Right forelimb (tissue), 1 donor: ENCODE measurements around the gene MTERF1.
"Not testable (repeated sequence)": the region's sequence is repeated elsewhere in the genome, so short reads cannot be mapped to it uniquely, and the experiment has no call there.

Source experiments
- DNase-seq: peaks from one replicate; pipeline ENCODE4 v3.0.0-alpha.2; 2018

The MTERF1 gene

GRCh38 chr7:91880413-91881241, at the start of gene MTERF1:
MTERF1 (minus strand) TSS chr7:91880702; CDS start chr7:91880083, 619 bp downstream.
- peak; percentile 96 for DNase-seq

DNA sequence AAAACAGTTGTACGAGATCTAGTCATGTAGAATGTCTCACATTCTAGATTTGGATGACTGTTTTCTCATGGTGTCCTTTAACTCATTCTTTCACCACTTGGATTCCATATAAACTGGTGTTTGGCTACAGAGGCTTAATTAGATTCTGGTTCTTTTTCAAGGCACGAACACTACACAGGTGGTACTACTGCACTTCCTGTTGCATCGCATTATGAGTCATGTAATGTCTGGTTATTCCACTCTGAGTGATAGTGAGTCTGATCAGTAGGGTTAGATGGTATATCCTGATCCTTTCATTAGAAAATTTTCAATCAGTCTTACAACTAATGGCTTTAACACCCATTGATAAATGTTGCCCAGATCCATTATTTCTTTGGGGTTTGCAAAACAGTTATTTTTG, 49.0 kb upstream of the MTERF1 start:
- no peak for DNase-seq

- no peak for DNase-seq
Measured at GRCh38 chr7:91927912-91928311, 47.4 kb upstream of the MTERF1 start.

DNA sequence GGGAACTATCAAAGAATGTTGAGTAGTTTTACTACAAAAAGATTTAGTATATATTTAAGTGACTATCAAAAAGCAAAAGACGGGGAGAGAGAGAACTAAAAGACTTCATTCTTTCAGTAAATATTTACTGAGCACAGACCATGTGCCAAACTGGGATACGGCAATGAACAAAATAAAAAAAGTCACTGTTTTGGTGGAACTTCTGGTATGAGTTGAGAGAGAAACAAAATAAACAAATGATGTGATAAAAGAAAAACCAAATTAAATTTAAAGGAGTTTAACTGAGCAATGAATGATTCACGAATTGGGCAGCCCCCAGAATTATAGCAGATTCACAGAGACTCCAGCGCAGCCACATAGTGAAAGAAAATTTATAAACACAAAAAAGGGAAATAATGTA, 42.4 kb upstream of the MTERF1 start:
- DNase-seq = no peak

DNA sequence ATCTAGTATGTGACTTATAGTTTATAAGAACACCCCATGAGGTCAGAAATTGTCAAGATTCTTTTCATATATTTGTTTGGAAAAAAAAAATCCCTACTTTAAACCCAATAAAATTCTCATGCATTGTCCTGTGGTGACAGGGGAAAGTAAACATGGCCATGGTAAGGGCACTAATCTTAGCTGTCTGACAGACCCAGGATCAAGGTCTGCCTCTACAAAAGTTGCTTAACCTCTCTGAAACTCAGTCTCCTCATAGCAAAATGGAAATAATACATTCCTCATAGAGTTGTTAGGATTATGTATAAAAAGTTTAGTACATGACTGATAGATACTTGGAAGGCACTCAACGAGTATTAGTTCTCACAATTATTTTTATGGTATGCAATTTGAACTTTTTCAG, 37.9 kb upstream of the MTERF1 start:
- DNase-seq = no peak

DNA sequence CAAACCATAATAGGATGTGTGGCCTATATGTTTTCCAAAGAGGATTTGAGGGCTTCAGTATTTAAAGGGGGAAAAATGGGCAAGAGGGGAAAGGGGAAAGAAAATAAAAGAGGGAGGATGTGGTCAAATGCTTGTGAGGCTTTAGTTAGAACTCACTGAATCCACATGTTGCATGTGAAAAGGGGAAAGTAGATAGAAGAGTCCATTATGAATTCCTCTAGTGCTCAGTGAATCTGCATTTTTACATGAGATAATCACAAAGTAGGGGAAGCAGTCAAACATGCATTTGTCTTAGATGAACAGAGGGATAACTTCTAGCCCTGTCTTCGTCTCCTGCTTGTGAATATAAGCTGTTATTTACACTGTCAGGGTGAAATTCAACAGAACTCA, 35.5 kb upstream of the MTERF1 start:
- DNase-seq = no peak

- no peak for DNase-seq
Measured at GRCh38 chr7:91915401-91916050, 35.0 kb upstream of the MTERF1 start.

DNA sequence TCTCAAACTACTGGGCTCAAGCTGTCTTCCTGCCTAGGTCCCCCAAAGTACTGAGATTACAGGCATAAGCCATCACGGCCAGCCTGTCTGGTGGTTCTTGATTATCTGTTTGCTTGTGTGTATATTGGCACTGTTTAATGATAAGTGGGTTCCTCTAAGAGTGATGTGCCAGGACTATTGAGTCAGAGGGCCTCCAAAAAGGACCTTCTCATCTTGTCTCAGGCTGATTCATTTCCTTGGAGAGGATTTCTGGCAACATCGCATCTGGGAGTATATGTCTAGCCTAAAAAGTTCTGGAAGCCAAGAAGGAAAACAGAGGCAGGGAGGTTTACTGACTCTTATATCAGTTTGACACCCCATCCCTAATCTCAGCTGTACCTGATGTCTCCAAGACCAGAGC, 33.1 kb upstream of the MTERF1 start:
- no peak for DNase-seq

DNA sequence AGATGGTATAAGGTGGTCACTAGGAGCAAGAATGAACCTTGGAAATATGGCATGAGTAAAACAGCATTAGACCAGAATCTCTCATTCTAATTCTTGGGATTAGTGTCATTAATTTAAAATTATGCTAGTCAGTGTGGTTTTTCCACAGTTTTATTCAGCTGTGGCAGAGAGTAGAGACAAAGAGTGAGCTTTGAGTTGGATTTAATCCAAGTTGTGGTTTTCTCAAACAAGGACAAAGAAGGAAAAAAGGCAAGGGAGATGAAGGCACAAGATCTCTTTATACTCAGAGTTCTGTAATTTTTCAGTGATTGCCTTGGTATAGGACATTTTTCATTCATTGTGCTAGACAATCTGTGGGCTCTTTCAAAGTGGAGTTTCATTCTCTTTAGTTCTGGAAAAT, 32.0 kb upstream of the MTERF1 start:
- no peak for DNase-seq

- DNase-seq = no peak
Measured at GRCh38 chr7:91911121-91911520, 30.6 kb upstream of the MTERF1 start.

- no peak for DNase-seq
Measured at GRCh38 chr7:91910171-91910570, 29.7 kb upstream of the MTERF1 start.

DNA sequence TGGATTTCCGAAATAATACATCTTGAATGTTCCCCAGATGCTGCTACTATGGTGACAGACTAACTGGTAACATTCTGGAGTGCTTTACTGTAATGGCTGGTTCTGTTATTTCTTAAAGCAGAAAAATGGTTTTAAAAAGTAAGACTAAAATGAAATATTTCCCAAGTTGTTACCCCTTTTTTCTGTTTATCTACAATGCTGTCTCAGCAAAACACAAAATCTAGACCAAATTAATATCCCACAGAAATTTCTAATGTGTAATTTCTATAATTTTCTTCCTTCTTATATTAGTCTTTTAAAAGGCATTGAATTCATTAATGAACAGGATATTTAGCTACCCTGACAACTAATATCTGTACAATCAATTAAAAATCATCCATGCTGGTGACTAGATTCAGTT, 19.1 kb upstream of the MTERF1 start:
- DNase-seq = no peak

- DNase-seq = no peak
Measured at GRCh38 chr7:91898240-91898992, 17.9 kb upstream of the MTERF1 start.

DNA sequence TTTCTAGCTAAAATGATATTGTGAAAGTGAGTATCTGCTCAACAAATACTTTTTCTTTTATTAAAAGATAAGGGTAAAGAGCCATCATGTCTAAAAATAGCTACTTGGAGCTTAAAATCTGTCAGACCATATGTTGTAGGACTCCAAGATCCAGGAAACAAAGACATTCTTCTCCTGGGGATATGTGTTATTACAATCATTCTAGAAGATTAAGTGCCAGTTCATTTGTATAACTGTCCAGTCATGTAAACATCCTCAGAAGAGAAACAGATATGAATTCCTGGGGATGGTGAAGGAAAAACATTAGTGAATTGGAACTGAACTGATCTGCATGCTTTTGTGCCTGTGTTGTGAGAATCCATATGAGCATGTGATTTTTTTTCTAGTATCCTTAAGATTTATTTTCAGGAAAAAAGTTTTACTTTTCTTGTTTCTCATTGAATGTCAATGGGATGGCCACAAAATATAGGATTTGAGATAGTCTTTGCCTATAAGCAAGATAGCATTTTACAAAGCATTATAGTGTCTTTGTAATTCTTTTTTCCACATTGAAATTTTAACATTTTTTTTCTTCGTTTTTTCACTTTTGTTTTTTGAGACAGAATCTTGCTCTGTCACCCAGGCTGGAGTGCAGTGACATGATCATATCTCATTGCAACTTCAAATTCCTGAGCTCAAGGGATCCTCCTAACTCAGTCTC, 14.4 kb upstream of the MTERF1 start:
- no peak for DNase-seq

GRCh38 chr7:91893699-91894098, 13.2 kb upstream of the MTERF1 start:
- DNase-seq = not testable (repeated sequence)

GRCh38 chr7:91892821-91893340, 12.4 kb upstream of the MTERF1 start:
- DNase-seq = no peak

DNA sequence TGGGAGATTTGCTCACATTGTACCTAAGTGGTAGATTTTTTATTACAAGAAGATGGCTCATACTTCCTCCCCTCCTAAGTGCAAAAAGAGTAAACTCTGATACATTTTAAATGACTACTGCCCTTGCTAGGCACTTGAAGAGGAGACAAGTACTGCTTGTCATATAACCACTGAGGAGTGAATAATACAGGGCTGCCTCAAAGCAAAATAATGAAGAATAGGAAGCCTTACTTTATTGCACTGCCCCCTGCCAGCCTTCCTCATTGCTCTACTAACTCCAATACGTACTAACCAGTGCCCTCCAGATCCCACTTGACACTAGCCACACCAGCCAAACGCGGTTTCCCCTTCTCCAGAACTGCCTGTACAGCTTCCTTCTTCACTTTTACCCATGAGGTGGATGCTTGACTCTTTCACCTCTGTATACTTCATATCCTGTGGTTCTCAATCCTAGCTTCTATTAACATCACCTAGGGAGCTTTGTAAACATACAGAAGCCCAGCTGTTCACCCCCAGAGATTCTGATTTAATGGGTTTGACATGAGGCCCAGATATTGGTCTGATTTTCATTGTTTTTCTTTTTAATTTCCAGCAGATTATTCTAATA, 11.7 kb upstream of the MTERF1 start:
- no peak for DNase-seq

- not testable (repeated sequence) for DNase-seq
Measured at GRCh38 chr7:91888271-91889175, 8.0 kb upstream of the MTERF1 start.

GRCh38 chr7:91887336-91888213, 7.1 kb upstream of the MTERF1 start:
- not testable (repeated sequence) for DNase-seq

DNA sequence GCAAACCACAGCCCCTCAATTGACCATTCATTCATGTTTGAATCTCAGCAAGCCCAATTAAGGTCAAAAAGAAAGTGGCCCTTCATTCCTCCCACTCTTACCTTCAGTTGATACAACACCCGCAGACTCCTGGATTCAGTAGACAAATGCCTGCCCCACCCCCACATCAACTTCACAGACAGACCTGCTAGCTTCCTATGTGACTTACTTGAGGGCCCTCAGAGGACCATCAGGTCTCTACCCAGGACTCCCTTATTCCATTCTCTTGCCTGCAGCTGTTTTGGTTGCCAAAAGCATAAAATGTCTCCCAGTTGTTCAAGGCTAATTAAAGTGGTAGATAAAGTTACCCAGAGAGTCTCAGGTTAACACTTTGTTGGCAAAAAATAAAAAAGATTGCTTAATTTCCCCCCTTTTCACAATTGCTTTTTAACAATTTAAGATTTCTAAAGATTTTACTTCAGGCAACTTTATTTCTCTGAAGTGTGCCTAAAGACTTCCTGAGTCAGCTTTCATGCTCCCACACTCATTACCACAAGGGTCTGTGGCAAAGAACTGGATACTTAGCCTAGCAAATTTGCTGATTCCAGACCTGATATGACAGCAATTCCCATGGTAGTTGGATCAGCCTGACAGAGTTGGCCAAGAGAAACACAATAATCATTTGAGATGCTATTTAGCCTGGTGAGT, 3.3 kb upstream of the MTERF1 start:
- no peak for DNase-seq
